ENCODE results near the gene FLNB. TPM values are rescaled to one million over a fixed set of nuclear protein-coding genes. Genes with fewer than 3 reads are reported as not detected.

The FLNB gene
- total and polyA plus RNA-seq, 2 of the 13 experiments (the other 11 are each of a cell fraction or from before 2014, with no cell fraction given): 106 to 130 TPM

DNA sequence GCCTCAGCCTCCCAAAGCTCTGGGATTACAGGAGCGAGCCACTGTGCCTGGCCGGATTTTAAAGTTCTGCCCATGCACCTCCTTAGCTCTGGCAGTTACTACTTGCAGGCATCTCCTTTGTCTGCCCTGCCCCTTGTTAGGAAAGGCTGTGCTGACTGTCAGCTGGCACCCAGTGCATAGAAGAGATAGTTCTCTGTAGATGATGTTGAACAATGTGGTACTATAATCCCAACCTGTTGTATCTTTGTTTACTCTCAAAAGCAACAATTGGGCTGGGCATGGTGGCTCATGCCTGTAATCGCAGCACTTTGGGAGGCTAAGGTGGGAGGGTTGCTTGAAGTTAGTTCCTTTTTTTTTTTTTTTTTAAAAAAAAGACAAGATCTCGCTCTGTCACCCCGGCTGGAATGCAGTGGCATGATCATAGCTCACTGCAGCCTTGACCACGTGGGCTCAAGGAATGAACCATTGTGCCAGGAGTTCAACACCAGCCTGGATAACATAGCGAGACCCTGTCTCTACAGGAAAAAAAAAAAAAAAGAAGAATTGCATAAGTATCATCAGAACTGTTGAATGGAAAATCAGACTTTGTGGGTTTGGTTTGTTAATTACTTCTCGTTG is 30.6 kb downstream of the FLNB start:
- peaks cover 94% of the 10 kb centered on the region for H3K79me2 ChIP-seq (ENCODE audit: insufficient read depth, low read length)
- ChIA-PET CTCF (ENCODE audit: low intra/inter-chr PET ratio, low total read pairs) (no interaction called here), POLR2A (interaction anchor here (0.7 to 7.0 kb wide), 6 partner anchors 11 to 64 kb away, joined by 3 to 46 read pairs (median 18); no protein-coding TSS in a partner anchor)
- intact Hi-C loops (cut with micrococcal nuclease; ENCODE audit: unreplicated experiment) (no loop called here), in situ Hi-C loops (cut with HindIII; ENCODE audit: extremely low pct_ligation_motif_present, low pct_unique_long_range_greater_than_20kb) (no loop called here)
- 75% methylated on average over 8 of the region's 8 CpGs for WGBS (ENCODE audit: low lambda C conversion rate)
- H3K27me3 ChIP-seq (ENCODE audit: control insufficient read depth in 1 of 2, insufficient read depth in 2 of 2, low read length in 2 of 2): no peaks in the 10 kb centered on the region
- peaks cover 0 to 21% of the 10 kb centered on the region in 2 experiments; a peak in 4 of 5 replicates for H3K36me3 ChIP-seq (replicated peaks in 1 of 2; ENCODE audit: control insufficient read depth in 1 of 2, insufficient read depth in 2 of 2, low read length in 2 of 2)
- FAIRE-seq: no peak
- no peak overlapping the region for H3K4me2 ChIP-seq (ENCODE audit: low read depth, low read length)
- H3K4me1 ChIP-seq (ENCODE audit: insufficient read depth, low read length): peaks cover 98% of the 10 kb centered on the region
- no peak overlapping the region for H3K27ac ChIP-seq (ENCODE audit: extremely low read length, insufficient read depth, low read length)
- no peak overlapping the region for H3K4me3 ChIP-seq (replicated peaks in 1 of 3; ENCODE audit: insufficient read depth in 1 of 3, low read depth in 2 of 3, low read length in 3 of 3)
- no peak for DNase-seq (ENCODE audit: low spot score)
- no peak for ATAC-seq
- no peaks in the 10 kb centered on the region for H3K9me3 ChIP-seq (ENCODE audit: low read length)
- peaks cover 70% of the 10 kb centered on the region for H4K20me1 ChIP-seq (ENCODE audit: insufficient read depth, low read length)
- no TSS peak for BruUV-seq (replicated peaks)
- no peak overlapping the region for H2AFZ ChIP-seq (ENCODE audit: low read length)
- H3K9ac ChIP-seq (ENCODE audit: insufficient read depth, low read depth, low read length): no peak overlapping the region
- TF ChIP-seq ZNF34 (CRISPR knock-in tag; IDR thresholded peaks at IDR 0.05; ENCODE audit: borderline replicate concordance) (no peak), JUND (CRISPR knock-in tag; IDR thresholded peaks at IDR 0.05) (no peak), YEATS4 (CRISPR knock-in tag; IDR thresholded peaks at IDR 0.05; ENCODE audit: borderline replicate concordance) (no peak), MZF1 (CRISPR knock-in tag; IDR thresholded peaks at IDR 0.05; ENCODE audit: borderline replicate concordance) (no peak), ZNF558 (CRISPR knock-in tag; IDR thresholded peaks at IDR 0.05; ENCODE audit: borderline replicate concordance) (no peak), PHF20 (CRISPR knock-in tag; IDR thresholded peaks at IDR 0.05) (no peak), ZBTB21 (CRISPR knock-in tag; IDR thresholded peaks at IDR 0.05) (no peak), ZNF431 (CRISPR knock-in tag; IDR thresholded peaks at IDR 0.05; ENCODE audit: borderline replicate concordance, low read depth) (no peak), HNRNPL (IDR thresholded peaks at IDR 0.05; ENCODE audit: low read depth, low read length) (0 out of 2 replicates have a peak, but pooled peaks have one; percentile 8), HDAC6 (IDR thresholded peaks at IDR 0.05; ENCODE audit: low read depth, low read length) (no peak), ZBTB43 (CRISPR knock-in tag; conservative IDR thresholded peaks at IDR 0.05) (no peak), AGO1 (IDR thresholded peaks at IDR 0.05; ENCODE audit: low read depth, low read length, poor library complexity, severe bottlenecking) (no peak), GATAD2A (CRISPR knock-in tag; IDR thresholded peaks at IDR 0.05) (no peak), BRD4 (CRISPR knock-in tag; IDR thresholded peaks at IDR 0.05) (no peak)
- TF ChIP-seq, protein P1, sequence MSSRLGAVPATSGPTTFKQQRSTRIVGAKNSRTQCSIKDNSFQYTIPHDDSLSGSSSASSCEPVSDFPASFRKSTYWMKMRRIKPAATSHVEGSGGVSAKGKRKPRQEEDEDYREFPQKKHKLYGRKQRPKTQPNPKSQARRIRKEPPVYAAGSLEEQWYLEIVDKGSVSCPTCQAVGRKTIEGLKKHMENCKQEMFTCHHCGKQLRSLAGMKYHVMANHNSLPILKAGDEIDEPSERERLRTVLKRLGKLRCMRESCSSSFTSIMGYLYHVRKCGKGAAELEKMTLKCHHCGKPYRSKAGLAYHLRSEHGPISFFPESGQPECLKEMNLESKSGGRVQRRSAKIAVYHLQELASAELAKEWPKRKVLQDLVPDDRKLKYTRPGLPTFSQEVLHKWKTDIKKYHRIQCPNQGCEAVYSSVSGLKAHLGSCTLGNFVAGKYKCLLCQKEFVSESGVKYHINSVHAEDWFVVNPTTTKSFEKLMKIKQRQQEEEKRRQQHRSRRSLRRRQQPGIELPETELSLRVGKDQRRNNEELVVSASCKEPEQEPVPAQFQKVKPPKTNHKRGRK (CRISPR knock-in tag; IDR thresholded peaks at IDR 0.05): no peak
- TF ChIP-seq, protein P2, sequence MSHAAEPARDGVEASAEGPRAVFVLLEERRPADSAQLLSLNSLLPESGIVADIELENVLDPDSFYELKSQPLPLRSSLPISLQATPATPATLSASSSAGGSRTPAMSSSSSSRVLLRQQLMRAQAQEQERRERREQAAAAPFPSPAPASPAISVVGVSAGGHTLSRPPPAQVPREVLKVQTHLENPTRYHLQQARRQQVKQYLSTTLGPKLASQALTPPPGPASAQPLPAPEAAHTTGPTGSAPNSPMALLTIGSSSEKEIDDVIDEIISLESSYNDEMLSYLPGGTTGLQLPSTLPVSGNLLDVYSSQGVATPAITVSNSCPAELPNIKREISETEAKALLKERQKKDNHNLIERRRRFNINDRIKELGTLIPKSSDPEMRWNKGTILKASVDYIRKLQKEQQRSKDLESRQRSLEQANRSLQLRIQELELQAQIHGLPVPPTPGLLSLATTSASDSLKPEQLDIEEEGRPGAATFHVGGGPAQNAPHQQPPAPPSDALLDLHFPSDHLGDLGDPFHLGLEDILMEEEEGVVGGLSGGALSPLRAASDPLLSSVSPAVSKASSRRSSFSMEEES (CRISPR knock-in tag; IDR thresholded peaks at IDR 0.05): no peak
- TF ChIP-seq, protein P3, sequence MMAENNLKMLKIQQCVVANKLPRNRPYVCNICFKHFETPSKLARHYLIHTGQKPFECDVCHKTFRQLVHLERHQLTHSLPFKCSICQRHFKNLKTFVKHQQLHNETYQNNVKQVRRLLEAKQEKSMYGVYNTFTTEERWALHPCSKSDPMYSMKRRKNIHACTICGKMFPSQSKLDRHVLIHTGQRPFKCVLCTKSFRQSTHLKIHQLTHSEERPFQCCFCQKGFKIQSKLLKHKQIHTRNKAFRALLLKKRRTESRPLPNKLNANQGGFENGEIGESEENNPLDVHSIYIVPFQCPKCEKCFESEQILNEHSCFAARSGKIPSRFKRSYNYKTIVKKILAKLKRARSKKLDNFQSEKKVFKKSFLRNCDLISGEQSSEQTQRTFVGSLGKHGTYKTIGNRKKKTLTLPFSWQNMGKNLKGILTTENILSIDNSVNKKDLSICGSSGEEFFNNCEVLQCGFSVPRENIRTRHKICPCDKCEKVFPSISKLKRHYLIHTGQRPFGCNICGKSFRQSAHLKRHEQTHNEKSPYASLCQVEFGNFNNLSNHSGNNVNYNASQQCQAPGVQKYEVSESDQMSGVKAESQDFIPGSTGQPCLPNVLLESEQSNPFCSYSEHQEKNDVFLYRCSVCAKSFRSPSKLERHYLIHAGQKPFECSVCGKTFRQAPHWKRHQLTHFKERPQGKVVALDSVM (CRISPR knock-in tag; IDR thresholded peaks at IDR 0.05): 0 out of 2 replicates have a peak, but pooled peaks have one; percentile 49
